Measurements from ENCODE around the gene INSRR.

The INSRR gene

GRCh38 chr1:156847591-156848460, 11.1 kb downstream of the INSRR start:
- no peak for DNase-seq

- no peak for DNase-seq
Observed at GRCh38 chr1:156846643-156847042, 12.3 kb downstream of the INSRR start.

DNA sequence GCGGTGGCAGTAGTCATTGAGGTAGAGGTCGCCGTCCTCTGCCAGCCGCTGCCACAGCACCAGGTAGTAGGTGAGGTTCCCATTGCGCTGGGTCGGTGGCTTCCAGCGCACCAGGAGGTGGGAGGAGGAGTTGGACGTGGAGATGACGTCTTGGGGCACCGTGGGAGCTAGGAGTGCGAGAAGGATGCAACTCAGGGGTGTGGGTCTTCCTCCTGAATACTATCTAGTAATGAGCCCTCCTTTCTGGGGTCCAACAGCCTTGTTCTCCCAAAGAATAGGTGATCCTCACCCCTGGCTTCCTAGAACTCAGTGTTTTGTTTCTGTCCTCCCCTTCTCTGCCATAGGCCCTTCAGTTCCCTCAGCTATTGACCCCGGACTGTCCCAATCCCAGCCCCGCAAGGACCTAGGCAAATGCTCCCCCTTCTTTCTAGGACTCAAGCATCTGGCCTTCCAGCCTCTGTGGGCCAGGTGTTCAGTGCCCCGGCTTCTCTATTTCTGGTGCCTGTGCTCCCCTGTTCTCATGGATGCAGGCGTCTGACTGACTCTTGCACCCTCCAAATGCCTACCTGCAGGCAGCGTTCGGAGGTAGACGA, 12.9 kb downstream of the INSRR start:
- no peak for DNase-seq

DNA sequence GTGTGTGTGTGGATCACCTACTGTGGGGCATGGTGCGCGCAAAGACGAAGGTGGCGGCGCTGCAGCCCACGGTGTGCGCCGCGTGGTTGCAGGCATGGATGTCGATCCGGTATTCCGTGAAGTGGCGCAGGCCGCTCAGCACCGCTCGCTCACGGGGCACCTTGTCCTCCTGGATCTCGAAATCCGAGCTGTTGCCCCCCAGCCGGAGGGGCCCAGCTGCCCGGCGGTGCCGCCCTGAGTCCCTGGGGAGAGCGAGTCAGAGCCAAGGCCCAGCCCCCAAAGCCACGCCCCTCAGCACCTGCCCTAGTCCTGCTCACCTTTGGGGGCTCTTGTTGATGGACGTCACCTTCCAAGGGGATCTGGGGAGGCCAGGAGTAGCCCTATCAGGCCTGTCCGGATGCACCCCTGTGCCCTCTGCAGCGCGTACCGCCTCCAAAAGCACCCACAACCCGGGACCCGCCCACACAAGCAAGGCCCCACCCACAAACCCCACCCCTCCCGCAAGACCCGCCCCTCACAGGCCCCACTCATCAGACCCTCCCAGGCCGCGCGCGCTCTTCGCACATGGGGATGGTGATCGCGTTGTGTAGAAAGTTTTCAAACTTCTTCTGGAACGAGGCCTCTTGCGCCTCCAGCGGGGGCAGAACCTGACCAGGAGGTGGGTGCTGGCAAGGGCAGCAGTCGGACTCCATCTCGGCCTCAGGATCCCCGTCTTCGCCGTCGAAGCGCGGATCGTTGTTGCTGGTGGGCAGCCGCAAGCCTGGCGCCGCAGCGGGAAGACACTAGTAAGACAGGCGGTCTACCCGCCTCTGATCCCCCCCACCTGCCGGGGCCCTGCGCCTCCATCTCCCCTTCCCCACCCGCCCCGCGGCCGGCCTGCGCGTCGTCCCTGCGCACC, 13.6 kb downstream of the INSRR start:
- no peak for DNase-seq

DNA sequence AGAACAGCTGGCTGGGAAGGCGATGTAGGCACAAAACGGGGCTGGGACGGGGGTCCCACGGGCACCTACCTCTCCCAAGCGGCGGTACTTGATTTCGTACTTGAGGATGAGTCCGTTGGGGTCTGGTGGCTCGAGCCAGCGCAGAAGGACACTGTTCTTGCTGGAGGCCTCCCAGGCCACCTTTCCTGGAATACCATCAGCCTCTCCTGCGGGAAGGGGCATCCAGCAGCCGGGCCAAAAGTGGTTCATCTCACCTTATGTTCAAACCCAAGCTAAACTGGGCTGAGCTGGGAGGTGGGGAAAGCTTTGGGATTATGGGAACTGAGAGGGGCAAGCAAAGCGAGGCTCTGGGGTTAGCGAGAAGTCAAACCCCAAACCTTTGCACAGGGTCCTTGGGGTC, 14.3 kb downstream of the INSRR start:
- no peak for DNase-seq

DNA sequence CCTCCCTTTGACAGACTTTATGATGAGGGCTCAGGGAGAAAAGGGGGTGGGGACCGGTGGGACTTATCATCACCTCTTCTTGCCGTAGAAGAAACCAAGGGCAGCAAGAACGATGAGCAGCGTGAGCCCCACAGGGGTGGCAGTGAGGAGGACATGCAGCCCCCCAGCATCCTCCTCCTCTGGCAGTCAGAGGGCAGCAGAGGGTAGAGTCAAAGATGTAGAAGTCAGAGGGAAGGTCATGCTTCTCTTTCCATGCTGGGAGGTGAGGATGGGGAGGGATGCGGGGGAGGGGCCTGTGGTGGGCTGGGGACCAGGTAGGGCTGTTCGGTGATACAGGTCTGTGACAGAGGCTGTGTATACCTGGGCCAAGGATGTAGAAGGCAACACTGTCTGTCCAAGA, 14.8 kb downstream of the INSRR start:
- no peak for DNase-seq

- no peak for DNase-seq
Observed at GRCh38 chr1:156842618-156843300, 16.2 kb downstream of the INSRR start.

DNA sequence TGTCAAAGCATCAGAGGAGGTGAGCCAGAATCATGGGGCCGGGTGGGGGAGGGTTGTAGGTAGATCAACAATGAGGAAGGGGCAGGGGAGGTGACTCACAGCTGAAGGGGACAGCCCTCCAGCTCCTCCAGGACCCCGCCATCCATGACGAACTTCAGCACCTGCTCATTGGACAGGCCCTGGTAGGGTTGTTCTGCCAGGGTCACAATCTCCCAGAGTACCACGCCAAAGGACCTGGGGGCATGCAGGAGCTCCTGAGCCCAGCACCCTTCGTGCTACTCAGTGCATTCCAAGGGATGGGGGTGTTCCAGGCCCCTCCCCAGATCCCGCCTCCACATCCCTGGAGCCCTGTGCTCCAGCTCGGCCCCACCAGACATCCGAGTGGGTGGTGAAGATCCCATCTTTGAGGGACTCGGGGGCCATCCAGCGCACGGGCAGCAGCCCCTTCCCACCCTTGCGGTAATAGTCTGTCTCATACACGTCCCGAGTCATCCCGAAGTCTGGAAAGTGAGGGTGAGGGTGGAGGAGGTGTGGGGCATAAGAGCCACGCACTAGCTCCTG, 17.5 kb downstream of the INSRR start:
- DNase-seq: no peak

DNA sequence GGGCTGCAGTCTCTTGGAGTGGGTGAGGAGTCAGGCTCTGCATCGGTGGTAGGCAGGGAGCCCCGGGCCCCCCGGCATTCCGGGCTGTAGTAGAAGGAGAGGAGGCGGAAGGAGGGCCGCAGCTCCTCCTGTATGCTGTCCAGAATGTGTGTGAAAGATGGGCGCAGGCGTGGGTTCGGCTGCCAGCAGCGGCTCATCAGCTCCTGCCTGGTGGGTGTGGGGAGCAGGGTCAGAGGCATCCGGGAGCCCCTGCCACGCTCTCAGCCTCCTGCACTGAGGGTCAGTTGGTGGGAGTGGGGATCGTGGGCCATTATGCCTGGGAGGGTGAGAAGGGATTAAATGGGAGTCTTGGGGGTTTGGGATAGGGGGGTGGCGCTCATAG, 18.0 kb downstream of the INSRR start:
- no peak for DNase-seq

- DNase-seq: no peak
Observed at GRCh38 chr1:156840186-156840897, 18.6 kb downstream of the INSRR start.

GRCh38 chr1:156839426-156840109, 19.3 kb downstream of the INSRR start:
- DNase-seq: no peak

GRCh38 chr1:156838972-156839371, 19.9 kb downstream of the INSRR start:
- DNase-seq: peak; percentile 22 to 35

DNA sequence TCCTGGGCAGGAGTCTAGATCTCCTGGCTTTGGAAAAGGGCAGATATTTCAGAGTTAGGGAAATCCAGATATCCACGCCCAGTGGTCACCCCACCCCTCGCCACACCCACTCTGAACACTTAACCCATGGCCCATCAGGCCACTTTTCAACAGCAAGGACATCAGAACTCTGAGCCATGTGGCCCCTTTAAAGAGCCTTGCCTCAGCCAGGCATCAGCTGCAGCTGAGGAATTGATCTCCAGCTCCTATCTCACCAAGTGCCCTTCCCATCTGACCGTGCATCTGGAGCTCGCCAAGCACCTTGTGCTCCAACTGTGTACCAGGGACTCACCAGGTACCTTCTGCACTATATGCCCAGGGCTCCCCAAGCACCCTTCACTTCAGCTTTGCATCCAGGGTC, 22.0 kb downstream of the INSRR start:
- DNase-seq: no peak

DNA sequence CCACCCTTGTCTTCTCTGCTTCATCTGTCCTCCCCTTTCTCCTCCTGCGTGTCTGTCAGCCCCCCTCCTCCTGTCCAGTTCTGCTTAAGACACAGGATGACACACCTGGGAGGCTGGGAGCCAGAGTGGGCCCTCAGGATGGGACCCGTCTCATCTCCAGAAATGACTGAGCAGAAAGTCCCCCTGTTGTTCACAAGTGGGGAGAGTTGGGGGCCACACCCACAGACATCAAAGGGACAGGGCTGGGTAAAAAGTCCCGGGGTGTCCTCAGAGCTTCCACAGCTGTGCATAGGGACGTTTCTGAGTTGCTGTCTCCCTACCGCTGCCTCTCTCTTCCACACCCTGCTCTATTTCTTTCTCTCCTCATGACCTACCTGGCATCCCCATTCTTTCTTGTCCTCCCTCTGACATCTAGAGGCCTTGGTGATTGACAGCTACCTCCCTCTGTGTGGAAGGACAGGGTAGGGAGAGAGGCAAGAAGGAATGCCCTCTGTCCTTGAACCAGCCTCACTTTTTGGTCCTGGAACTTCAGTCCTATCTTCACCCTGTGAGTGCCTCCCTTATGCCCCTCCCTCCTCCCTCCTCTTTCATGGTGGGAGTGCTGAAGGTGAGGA, 22.8 kb downstream of the INSRR start:
- no peak for DNase-seq

GRCh38 chr1:156834322-156834721, 24.6 kb downstream of the INSRR start:
- no peak for DNase-seq

- no peak for DNase-seq
Observed at GRCh38 chr1:156833603-156834002, 25.3 kb downstream of the INSRR start.

GRCh38 chr1:156832434-156832833, 26.5 kb downstream of the INSRR start:
- no peak for DNase-seq

- no peak for DNase-seq
Observed at GRCh38 chr1:156828400-156829124, 30.4 kb downstream of the INSRR start.

- no peak for DNase-seq
Observed at GRCh38 chr1:156826630-156827029, 32.3 kb downstream of the INSRR start.

GRCh38 chr1:156823210-156823790, 35.6 kb downstream of the INSRR start:
- DNase-seq: no peak

Measured in Kasumi-1 (cell line).